TTC549 (cell line): ENCODE measurements around the gene ZBED2.
"Not testable (repeated sequence)": the region's sequence is repeated elsewhere in the genome, so short reads cannot be mapped to it uniquely, and the experiment has no call there.

Experiments
- FAIRE-seq: peaks from 2 replicates; lab custom pipeline; 2012; peaks lifted over from hg19 to GRCh38; lab: Jason Lieb, UNC

ZBED2 gene

DNA sequence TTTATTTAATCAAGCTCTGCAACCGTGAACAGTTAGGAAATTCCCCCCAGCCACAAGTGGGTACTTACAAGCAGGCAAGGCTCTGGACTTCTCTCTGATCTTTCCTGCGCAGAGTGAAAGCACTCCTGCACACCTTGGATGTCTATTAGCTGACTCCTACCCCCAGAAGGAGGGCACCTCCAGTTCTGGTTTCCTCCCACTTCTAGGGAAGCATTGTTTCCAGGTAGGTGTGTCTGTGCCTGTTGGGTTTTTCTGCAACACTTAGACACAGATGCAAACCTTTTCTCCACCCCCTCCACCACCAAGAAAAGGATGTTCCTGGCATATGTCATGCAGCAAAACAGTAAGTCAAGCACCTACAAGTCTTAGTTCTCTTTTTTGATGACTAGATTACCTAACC is at the start of gene ZBED2:
ZBED2 (minus strand) TSS at position 115 of the 400 bp plus-strand sequence. CDS start 1,145 bp downstream, outside the sequence.
- FAIRE-seq = no peak

GRCh38 chr3:111639316-111639715 is 44.2 kb upstream of the ZBED2 start:
- FAIRE-seq = no peak

DNA sequence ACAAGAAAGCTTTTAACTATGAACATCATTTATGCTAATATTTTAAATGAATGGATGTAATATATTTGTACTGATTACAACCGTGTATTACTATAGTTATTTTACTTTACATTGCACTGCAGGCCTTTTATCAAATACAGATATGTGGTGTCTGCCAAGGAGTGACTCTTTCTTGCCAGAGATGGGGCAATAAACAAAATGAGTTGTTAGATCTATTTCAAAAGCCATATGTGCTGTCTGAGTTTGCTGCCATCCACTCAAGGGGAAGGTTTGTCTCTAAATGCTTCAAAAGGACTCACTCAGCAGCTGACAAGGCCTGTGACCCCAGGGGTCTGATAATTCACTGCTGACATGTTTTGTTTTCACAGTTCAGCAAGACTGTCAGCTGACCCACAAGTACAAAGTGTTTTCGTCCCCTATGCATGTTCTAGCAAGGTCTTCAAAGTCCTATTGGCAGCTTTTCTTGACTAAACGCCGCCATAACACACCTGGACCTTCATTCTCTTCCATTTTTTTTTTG is 41.3 kb upstream of the ZBED2 start:
- no peak for FAIRE-seq

- FAIRE-seq = no peak
These were observed 40.3 kb upstream of the ZBED2 start for GRCh38 chr3:111635403-111635802.

DNA sequence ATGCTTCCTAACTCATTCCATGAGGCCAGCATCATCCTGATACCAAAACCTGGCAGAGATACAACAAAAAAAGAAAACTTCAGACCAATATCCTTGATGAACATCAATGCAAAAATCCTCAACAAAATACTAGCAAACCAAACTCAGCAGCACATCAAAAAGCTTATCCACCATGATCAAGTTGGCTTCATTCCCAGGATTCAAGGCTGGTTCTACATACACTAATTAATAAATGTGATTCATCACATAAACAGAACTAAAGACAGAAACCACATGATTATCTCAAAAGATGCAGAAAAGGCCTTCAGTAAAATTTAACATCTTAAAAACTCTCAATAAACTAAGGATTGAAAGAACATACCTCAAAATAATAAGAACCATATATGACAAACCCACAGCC is 35.5 kb upstream of the ZBED2 start:
- not testable (repeated sequence) for FAIRE-seq

- FAIRE-seq = not testable (repeated sequence)
These were observed 33.9 kb upstream of the ZBED2 start for GRCh38 chr3:111629018-111629417.

DNA sequence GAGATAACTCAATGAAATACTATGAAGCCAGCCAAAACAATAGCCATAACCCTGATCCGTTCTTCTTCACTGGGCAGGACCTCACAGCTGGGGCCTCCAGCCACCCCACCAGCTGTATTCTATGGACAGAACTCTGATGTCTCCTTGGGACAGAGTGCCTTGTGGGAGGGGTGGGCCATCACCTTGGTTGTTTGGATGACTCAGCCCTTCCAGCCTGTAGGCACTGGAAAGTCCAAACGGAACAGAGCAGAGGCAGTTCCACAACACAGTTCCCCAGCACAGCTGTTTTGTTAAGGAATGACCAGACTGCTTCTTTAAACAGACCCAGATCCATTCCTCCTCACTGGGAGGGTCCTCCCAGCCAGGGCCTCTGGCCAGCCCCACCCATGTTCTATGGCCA is 31.9 kb upstream of the ZBED2 start:
- no peak for FAIRE-seq

DNA sequence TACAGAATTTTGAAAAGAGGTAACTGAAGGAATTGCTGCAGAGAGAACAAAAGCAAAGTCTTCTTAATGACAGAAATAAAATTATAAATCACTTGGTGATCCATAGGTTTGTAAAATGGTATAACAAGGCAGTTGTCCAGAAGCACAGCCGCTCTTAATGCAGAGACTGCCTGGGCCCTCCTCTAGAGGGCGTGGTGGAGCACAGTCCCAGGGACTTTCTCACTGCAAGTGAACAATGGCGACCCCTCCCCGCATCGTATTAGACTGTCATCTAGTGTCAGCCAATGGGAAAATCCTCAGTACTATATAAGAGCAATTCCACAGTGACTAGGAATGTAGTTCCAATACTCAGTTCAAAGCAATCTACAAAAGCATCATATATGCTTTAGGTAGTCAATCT is 26.4 kb upstream of the ZBED2 start:
- FAIRE-seq = no peak

- no peak for FAIRE-seq
These were observed 24.7 kb upstream of the ZBED2 start for GRCh38 chr3:111619833-111620232.

- FAIRE-seq = no peak
These were observed 23.8 kb upstream of the ZBED2 start for GRCh38 chr3:111618945-111619344.

DNA sequence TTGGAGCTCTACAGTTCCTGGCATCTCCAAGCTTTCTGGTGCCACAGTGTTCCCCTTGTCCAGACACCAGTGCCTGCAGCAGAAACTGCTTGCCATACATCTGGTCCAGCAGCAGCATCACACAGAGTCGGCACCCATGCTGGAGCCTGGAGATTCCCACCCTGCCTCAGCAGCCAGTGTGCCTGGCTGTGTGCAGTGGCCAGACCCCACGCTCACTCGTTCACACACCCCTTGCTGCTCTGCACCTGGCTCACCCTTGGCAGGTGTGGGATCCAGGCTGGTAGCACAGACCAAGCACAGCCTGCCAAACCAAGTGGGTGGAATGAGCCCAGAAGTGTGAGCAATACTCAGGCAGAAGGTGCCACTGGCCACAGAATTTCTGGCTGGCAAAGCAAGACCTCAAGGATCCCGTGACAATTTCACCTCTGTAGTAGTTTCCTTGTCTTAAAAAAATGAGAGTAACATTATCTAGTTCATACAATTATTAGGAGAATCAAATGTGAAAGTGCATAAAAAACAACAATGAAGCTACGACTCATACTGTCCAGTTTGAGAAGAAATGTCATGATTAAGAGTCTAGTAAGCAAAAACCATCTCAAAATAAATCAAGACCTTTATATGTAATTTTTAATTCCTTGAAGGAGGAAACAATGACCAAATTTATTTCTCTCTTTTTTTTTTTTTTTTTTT is 22.9 kb upstream of the ZBED2 start:
- FAIRE-seq = no peak

- FAIRE-seq = no peak
These were observed 22.3 kb upstream of the ZBED2 start for GRCh38 chr3:111617406-111617805.

DNA sequence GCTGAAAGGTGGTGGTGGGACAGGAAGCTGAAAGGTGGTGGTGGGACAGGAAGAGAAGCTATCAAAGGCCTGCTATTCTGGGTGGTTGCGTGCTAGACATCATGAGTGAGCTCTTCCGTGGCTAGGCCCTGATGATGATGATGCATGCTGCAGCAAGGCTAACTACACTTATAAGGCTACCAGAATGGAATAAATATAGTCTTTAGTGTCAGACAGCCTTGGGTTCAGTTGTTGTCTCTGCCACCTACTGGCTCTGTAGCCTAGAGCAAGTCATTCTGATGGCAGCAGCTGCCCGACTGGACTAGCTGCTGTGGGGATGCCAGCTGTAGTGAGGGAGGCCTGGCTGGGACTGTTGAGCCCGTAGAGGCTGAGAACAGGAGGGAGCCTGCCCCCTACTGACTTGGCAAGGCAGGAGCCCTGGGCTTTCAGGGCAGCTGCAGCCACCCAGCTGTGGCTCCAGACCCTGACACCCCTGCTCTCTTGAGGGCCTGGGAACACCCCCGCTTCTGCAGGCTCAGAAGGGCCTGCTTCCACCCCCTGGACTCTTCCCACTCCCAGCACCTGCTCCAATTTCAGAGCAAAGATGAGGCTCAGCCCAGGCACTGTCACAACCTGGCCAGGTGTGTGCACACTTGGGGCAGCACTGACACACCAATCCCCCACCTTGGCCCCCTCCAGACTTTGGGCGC is 21.4 kb upstream of the ZBED2 start:
- FAIRE-seq = no peak

- FAIRE-seq = no peak
These were observed 20.7 kb upstream of the ZBED2 start for GRCh38 chr3:111615880-111616279.

- FAIRE-seq = no peak
These were observed 18.1 kb upstream of the ZBED2 start for GRCh38 chr3:111613294-111613693.

DNA sequence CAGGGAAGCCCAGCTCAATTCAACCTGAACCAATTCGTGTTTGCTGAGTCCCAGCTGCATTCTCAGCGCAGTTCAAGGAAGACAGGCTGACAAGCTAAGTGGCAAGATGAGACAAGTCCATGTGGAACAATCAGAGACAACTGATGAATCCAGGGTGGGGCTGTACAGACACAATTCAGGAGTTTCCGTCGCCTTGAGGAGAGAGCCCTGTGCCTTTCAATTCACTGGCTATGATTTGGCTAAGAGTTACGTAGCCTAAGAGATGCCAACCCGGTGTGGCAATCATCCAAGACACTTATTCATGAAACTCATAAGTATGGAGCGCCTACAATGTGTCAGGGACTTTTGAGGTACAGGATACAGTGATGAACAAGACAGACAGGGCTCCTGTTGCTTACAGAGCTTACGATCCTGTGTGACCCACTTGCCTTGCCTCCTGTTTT is 15.5 kb upstream of the ZBED2 start:
- no peak for FAIRE-seq

DNA sequence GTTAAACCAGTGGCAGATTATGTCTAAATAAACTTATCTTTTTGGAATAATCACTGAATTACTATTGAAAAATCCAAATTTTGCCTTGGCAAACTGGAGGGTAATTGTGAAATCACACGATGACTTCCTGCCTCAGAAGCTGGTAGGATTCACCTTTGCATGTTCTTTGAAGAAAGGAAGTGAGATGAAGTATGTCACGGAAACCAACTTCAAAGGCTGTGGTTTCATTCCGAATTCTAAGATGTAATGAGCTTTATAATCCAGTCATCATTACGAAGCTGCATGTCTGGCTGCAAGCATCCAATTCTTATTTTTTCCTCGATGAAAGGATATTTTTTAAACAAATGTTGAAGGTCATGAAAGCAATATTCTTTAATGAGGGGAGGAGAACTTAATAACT is 15.0 kb upstream of the ZBED2 start:
- no peak for FAIRE-seq

DNA sequence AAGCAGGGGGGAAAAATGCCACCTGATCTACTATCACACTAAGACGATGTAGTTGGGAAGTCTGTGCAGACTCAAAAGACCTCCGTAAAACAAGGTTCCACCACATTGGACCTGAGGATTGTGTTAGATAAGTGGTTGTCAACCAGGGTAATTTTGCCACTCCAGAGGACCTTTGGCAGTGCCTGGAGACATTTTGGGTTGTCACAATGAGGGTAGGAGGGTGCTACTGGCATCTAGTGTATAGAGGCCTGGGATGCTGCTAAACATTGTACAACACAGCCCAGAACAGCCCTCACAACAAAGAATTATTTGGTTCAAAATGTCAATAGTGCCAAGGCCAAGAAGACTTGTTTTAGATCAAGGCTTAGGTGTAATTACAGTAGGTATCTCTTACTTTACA is 14.6 kb upstream of the ZBED2 start:
- FAIRE-seq = no peak

DNA sequence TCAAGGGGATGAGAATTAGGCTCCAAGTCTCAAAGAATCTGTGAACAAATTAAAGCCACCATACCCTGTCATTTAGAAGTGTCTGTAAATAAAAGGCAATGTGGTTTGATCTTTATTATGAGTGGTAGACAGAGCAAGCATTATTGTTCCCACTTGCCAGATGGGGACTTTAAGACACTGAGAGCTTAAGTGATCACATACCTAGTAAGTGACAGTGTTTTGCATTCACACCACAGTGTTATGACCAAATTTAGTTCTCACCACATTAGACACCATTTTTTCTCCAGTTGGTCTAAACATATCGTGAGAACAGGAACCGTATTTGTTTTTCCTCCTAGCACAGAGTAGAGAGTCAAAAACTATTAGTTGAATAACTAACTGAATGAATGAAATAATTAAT is 13.2 kb upstream of the ZBED2 start:
- FAIRE-seq = no peak

GRCh38 chr3:111607240-111607920 is 12.2 kb upstream of the ZBED2 start:
- FAIRE-seq = no peak

DNA sequence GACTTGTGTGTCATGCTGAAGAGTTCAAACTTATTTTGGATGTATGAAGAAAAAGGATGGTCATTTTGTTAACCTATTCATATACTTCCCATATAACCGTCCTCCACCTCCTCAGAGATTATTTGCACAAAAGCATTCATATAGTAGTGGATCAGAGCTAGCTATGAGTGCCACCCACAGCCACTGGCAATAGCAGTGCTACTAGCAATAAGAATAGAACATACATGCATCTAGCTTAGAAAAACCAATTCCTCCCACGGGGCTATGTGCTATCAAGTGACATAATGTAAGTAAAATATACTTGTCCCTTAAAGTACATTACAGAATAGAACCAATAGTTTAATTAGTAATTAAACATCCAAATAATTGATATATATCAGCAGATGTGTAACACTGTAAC is 10.3 kb upstream of the ZBED2 start:
- FAIRE-seq = no peak

- no peak for FAIRE-seq
These were observed 9.9 kb upstream of the ZBED2 start for GRCh38 chr3:111605018-111605417.

DNA sequence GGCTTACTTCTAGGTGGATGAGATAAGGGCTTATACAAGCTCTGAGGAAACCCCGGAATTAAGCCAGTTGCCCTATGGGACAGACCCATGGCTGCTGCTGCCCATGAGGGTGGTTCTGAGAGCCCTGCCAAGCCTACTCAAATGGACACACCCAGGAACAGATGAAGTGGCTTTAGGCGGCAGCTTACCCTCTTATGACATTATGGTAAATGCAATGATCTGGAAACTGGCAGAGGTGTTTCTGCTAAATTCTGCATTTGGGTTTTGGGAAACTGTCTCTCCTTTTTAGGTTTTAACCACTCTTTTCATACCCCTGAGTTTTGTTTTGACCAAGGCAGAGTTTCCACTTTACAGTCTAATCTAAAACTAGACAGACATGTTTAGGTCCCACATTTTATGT is 9.0 kb upstream of the ZBED2 start:
- FAIRE-seq = no peak
